Measurements from ENCODE around the gene PAK5. TPM values are rescaled to one million over a fixed set of nuclear protein-coding genes. Genes with fewer than 3 reads are reported as not detected.

PAK5 gene
- total and polyA plus RNA-seq, 10 donors: not detected

- TF ChIP-seq CTCF (IDR thresholded peaks at IDR 0.05 in 8 of 11, conservative IDR thresholded peaks at IDR 0.05 in 3 of 11) (no peak), POLR2AphosphoS5 (IDR thresholded peaks at IDR 0.05) (no peak), POLR2A (IDR thresholded peaks at IDR 0.05) (no peak)
- intact Hi-C loops (cut with DNase I; ENCODE audit: low total_unique reads): no loop called here
- 67 to 84% (median 68%) methylated on average over 1 of the region's 1 CpG for whole genome bisulfite sequencing, 5 donors
Measured at GRCh38 chr20:9809271-9809670, 29.6 kb downstream of the PAK5 start.

GRCh38 chr20:9808166-9808565 lies 30.7 kb downstream of the PAK5 start:
- Histone ChIP-seq H3K4me3 (no peak overlapping the region), H3K27me3 (replicated peaks in 1 of 7) (no peaks in the 10 kb centered on the region), H3K36me3 (no peaks in the 10 kb centered on the region), H3K9me3 (peaks cover 0 to 5% (median 0%) of the 10 kb centered on the region in 8 donors), H3K4me1 (no peaks in the 10 kb centered on the region), H3K27ac (no peak overlapping the region)
- intact Hi-C loops (cut with DNase I; ENCODE audit: low total_unique reads): no loop called here
- no peak for DNase-seq
- 75 to 97% (median 78%) methylated on average over 1 of the region's 1 CpG for WGBS, 5 donors
- TF ChIP-seq POLR2A (IDR thresholded peaks at IDR 0.05) (no peak), POLR2AphosphoS5 (IDR thresholded peaks at IDR 0.05) (no peak), CTCF (IDR thresholded peaks at IDR 0.05 in 8 of 11, conservative IDR thresholded peaks at IDR 0.05 in 3 of 11) (no peak)

More at GRCh38 chr20:9809271-9809670, 29.6 kb downstream of the PAK5 start:
- Histone ChIP-seq H3K4me3 (no peak overlapping the region), H3K27me3 (replicated peaks in 1 of 7) (no peaks in the 10 kb centered on the region), H3K36me3 (no peaks in the 10 kb centered on the region), H3K9me3 (peaks cover 0 to 5% (median 0%) of the 10 kb centered on the region in 8 donors), H3K4me1 (no peaks in the 10 kb centered on the region), H3K27ac (no peak overlapping the region)
- no peak for DNase-seq

GRCh38 chr20:9807136-9807535 lies 31.7 kb downstream of the PAK5 start:
- Histone ChIP-seq H3K36me3 (no peaks in the 10 kb centered on the region), H3K27me3 (replicated peaks in 1 of 7) (no peaks in the 10 kb centered on the region), H3K9me3 (peaks cover 0 to 5% (median 0%) of the 10 kb centered on the region in 8 donors), H3K4me1 (no peaks in the 10 kb centered on the region), H3K27ac (no peak overlapping the region), H3K4me3 (no peak overlapping the region)
- intact Hi-C loops (cut with DNase I; ENCODE audit: low total_unique reads): no loop called here
- 84 to 98% (median 87%) methylated on average over 3 of the region's 3 CpGs for WGBS, 5 donors
- TF ChIP-seq POLR2AphosphoS5 (IDR thresholded peaks at IDR 0.05) (no peak), POLR2A (IDR thresholded peaks at IDR 0.05) (no peak), CTCF (IDR thresholded peaks at IDR 0.05 in 8 of 11, conservative IDR thresholded peaks at IDR 0.05 in 3 of 11) (no peak)
- DNase-seq: no peak

GRCh38 chr20:9800421-9800820 lies 38.5 kb downstream of the PAK5 start:
- H3K27ac ChIP-seq: no peak overlapping the region
- H3K36me3 ChIP-seq: no peaks in the 10 kb centered on the region
- no peaks in the 10 kb centered on the region for H3K27me3 ChIP-seq (replicated peaks in 1 of 7)
- intact Hi-C loops (cut with DNase I; ENCODE audit: low total_unique reads): no loop called here
- H3K4me3 ChIP-seq: no peak overlapping the region
- no peak for DNase-seq
- no peak for TF ChIP-seq CTCF (IDR thresholded peaks at IDR 0.05 in 8 of 11, conservative IDR thresholded peaks at IDR 0.05 in 3 of 11)
- no peak for TF ChIP-seq POLR2A (IDR thresholded peaks at IDR 0.05)
- no peak for TF ChIP-seq POLR2AphosphoS5 (IDR thresholded peaks at IDR 0.05)
- WGBS, 5 donors: 62 to 78% (median 69%) methylated on average over 1 of the region's 1 CpG
- H3K9me3 ChIP-seq: no peaks in the 10 kb centered on the region
- no peaks in the 10 kb centered on the region for H3K4me1 ChIP-seq

Measured in spleen (tissue), 11 donors.